Medulla oblongata (tissue), 1 donor: ENCODE data around the gene ZNF562.
"Not testable (repeated sequence)": the region's sequence is repeated elsewhere in the genome, so short reads cannot be mapped to it uniquely, and the experiment has no call there.

Source experiments
- DNase-seq: peaks from one replicate; pipeline ENCODE4 v3.0.0-alpha.2; 2015; ENCODE audit errors: extremely low spot score

The ZNF562 gene

GRCh38 chr19:9674663-9675357 lies at the start of gene ZNF562:
Gene ZNF562, minus strand, starts transcription at chr19:9675100. Its CDS starts 14,356 bp downstream, at chr19:9660744.
- DNase-seq: peak; percentile 88

GRCh38 chr19:9724157-9724556 lies 49.3 kb upstream of the ZNF562 start:
- no peak for DNase-seq

- DNase-seq: peak; percentile 28
These were observed 47.0 kb upstream of the ZNF562 start for GRCh38 chr19:9721861-9722260.

- DNase-seq: no peak
These were observed 45.6 kb upstream of the ZNF562 start for GRCh38 chr19:9720541-9720940.

- DNase-seq: no peak
These were observed 36.9 kb upstream of the ZNF562 start for GRCh38 chr19:9711815-9712214.

GRCh38 chr19:9709305-9709704 lies 34.4 kb upstream of the ZNF562 start:
- DNase-seq: peak; percentile 69

GRCh38 chr19:9705836-9706235 lies 30.9 kb upstream of the ZNF562 start:
- DNase-seq: no peak

GRCh38 chr19:9702186-9702585 lies 27.3 kb upstream of the ZNF562 start:
- no peak for DNase-seq

GRCh38 chr19:9700229-9700981 lies 25.5 kb upstream of the ZNF562 start:
- peak; percentile 14 for DNase-seq

GRCh38 chr19:9690301-9690700 lies 15.4 kb upstream of the ZNF562 start:
- DNase-seq: not testable (repeated sequence)

- not testable (repeated sequence) for DNase-seq
These were observed 5.1 kb upstream of the ZNF562 start for GRCh38 chr19:9679996-9680395.

GRCh38 chr19:9675358-9675901 lies 530 bp upstream of the ZNF562 start:
- DNase-seq: not testable (repeated sequence)

GRCh38 chr19:9673912-9674662 lies 813 bp downstream of the ZNF562 start:
- no peak for DNase-seq

- no peak for DNase-seq
These were observed 2.0 kb downstream of the ZNF562 start for GRCh38 chr19:9672893-9673292.

GRCh38 chr19:9671655-9672054 lies 3.2 kb downstream of the ZNF562 start:
- DNase-seq: no peak

GRCh38 chr19:9668544-9668943 lies 6.4 kb downstream of the ZNF562 start:
- DNase-seq: no peak

GRCh38 chr19:9667898-9668297 lies 7.0 kb downstream of the ZNF562 start:
- DNase-seq: no peak

GRCh38 chr19:9658769-9659168 lies 16.1 kb downstream of the ZNF562 start:
- no peak for DNase-seq

GRCh38 chr19:9653066-9653555 lies 21.8 kb downstream of the ZNF562 start:
- DNase-seq: not testable (repeated sequence)

- not testable (repeated sequence) for DNase-seq
These were observed 23.4 kb downstream of the ZNF562 start for GRCh38 chr19:9651464-9651863.

- no peak for DNase-seq
These were observed 24.6 kb downstream of the ZNF562 start for GRCh38 chr19:9650345-9650744.

- DNase-seq: peak; percentile 3
These were observed 29.4 kb downstream of the ZNF562 start for GRCh38 chr19:9645472-9645871.
